Umbilical cord (tissue), 2 donors: Measurements from ENCODE around the gene CYS1. TPM values are rescaled to one million over a fixed set of nuclear protein-coding genes. Genes with fewer than 3 reads are reported as not detected.
"Not testable (repeated sequence)": the region's sequence is repeated elsewhere in the genome, so short reads cannot be mapped to it uniquely, and the experiment has no call there.

Source experiments
- DNase-seq: peaks from one replicate; pipeline ENCODE4 v3.0.0-alpha.2; 2015; ENCODE audit warnings: low spot score
- total RNA-seq: library from RNA; depleted of rRNA; stranded (reverse); fragments of >200 nt; gene quantifications from one replicate; pipeline ENCODE4 v1.2.3, GENCODE V29; 2014; ENCODE audit warnings: low replicate concordance; ENCODE audit not compliant: insufficient read depth

Gene CYS1
- total RNA-seq, 1 donor from 2014 or later, result 13.2 TPM

DNA sequence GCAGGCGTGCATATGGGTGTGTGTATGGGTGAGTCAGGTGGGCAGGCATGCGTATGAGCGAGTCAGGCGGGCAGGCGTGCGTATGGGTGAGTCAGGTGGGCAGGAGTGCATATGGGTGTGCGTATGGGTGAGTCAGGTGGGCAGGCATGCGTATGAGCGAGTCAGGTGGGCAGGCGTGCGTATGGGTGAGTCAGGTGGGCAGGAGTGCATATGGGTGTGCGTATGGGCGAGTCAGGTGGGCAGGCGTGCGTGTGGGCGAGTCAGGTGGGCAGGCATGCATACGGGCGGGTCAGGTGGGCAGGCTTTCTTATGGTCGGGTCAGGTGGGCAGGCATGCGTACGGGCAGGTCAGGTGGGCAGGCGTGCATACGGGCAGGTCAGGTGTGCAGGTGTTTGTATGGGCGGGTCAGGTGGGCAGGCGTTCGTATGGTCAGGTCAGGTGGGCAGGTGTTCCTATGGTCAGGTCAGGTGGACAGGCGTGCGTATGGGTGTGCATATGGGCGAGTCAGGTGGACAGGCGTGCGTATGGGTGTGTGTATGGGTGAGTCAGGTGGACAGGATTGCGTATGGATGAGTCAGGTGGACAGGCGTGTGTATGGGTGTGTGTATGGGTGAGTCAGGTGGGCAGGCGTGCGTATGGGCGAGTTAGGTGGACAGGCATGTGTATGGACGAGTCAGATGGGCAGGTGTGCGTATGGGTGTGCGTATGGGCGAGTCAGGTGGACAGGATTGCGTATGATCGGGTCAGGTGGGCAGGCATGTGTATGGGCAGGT lies 65.6 kb downstream of the CYS1 start:
- DNase-seq, result no peak

DNA sequence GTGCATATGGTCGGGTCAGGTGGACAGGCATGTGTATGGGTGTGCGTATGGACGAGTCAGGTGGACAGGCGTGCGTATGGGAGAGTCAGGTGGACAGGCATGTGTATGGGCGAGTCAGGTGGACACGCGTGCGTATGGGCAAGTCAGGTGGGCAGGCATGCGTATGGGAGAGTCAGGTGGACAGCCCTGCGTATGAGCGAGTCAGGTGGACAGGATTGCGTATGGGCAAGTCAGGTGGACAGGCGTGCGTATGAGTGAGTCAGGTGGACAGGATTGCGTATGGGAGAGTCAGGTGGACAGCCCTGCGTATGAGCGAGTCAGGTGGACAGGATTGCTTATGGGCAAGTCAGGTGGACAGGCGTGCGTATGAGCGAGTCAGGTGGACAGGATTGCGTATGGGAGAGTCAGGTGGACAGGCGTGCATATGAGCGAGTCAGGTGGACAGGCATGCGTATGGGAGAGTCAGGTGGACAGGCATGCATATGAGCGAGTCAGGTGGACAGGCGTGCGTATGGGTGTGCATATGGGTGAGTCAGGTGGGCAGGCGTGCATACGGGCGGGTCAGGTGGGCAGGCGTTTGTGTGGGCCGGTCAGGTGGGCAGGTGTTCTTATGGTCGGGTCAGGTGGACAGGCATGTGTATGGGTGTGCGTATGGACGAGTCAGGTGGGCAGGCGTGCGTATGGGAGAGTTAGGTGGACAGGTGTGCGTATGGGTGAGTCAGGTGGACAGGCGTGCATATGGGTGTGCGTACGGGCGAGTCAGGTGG lies 66.4 kb downstream of the CYS1 start:
- not testable (repeated sequence) for DNase-seq

GRCh38 chr2:10012963-10013461 lies 67.2 kb downstream of the CYS1 start:
- DNase-seq, result no peak

DNA sequence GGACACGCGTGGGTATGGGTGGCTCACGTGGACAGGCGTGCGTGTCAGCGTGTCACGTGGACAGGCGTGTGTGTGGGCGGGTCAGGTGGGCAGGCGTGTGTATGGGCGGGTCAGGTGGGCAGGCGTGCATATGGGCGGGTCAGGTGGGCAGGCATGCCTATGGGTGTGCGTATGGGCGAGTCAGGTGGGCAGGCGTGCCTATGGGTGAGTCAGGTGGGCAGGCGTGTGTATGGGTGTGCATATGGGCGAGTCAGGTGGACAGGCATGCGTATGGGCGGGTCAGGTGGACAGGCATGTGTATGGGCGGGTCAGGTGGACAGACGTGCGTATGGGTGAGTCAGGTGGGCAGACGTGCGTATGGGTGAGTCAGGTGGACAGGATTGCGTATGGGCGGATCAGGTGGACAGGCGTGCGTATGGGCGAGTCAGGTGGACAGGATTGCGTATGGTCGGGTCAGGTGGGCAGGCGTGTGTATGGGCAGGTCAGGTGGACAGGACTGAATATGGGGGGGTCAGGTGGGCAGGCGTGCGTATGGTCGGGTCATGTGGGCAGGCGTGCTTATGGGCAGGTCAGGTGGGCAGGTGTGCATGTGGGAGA lies 67.7 kb downstream of the CYS1 start:
- not testable (repeated sequence) for DNase-seq

DNA sequence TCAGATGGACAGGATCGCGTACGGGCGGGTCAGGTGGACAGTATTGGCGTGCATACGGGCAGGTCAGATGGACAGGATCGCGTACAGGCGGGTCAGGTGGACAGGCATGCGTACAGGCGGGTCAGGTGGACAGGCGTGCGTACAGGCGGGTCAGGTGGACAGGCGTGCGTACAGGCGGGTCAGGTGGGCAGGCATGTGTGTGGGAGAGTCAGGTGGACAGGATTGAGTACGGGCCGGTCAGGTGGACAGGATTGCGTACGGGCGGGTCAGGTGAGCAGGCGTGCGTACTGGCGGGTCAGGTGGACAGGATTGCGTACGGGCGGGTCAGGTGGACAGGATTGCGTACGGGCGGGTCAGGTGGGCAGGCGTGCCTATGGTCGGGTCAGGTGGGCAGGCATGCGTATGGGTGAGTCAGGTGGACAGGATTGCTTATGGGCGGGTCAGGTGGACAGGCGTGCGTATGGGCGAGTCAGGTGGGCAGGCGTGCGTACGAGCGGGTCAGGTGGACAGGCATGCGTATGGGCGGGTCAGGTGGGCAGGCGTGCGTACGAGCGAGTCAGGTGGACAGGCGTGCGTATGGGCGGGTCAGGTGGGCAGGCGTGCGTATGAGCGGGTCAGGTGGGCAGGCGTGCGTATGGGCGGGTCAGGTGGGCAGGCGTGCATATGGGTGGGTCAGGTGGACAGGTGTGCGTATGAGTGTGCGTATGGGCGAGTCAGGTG lies 68.4 kb downstream of the CYS1 start:
- not testable (repeated sequence) for DNase-seq

DNA sequence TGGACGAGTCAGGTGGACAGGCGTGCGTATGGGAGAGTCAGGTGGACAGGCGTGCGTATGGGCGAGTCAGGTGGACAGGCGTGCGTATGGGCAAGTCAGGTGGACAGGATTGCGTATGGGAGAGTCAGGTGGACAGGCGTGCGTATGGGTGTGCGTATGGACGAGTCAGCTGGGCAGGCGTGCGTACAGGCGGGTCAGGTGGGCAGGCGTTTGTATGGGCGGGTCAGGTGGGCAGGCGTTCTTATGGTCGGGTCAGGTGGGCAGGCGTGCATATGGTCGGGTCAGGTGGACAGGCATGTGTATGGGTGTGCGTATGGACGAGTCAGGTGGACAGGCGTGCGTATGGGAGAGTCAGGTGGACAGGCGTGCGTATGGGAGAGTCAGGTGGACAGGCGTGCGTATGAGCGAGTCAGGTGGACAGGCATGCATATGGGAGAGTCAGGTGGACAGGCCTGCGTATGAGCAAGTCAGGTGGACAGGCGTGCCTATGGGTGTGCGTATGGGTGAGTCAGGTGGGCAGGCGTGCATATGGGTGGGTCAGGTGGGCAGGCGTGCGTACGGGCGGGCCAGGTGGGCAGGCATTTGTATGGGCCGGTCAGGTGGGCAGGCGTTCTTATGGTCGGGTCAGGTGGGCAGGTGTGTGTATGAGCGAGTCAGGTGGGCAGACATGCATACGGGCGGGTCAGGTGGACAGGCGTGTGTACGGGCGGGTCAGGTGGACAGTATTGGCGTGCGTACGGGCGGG lies 69.2 kb downstream of the CYS1 start:
- DNase-seq, result not testable (repeated sequence)

- peak; percentile 54 for DNase-seq
Observed at GRCh38 chr2:10009811-10010781, 70.1 kb downstream of the CYS1 start.

- DNase-seq, result no peak
Observed at GRCh38 chr2:10009271-10009810, 70.9 kb downstream of the CYS1 start.

DNA sequence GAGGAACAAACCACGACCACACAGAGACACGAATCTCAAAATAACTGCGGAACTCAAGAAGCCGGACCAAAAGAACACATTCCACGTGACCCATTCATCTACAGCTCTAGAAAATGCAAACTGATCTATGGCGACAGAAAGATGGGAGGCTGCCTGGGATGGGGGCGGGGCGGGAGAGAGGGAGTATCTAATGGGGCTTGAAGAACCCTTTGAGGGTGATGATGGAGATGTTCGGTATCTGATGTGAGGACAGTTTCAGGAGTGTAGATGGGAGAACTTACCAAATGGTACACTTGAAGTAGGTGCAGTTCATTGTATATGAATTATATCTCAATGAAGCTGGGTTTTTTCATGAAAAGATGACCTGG lies 71.4 kb downstream of the CYS1 start:
- no peak for DNase-seq

DNA sequence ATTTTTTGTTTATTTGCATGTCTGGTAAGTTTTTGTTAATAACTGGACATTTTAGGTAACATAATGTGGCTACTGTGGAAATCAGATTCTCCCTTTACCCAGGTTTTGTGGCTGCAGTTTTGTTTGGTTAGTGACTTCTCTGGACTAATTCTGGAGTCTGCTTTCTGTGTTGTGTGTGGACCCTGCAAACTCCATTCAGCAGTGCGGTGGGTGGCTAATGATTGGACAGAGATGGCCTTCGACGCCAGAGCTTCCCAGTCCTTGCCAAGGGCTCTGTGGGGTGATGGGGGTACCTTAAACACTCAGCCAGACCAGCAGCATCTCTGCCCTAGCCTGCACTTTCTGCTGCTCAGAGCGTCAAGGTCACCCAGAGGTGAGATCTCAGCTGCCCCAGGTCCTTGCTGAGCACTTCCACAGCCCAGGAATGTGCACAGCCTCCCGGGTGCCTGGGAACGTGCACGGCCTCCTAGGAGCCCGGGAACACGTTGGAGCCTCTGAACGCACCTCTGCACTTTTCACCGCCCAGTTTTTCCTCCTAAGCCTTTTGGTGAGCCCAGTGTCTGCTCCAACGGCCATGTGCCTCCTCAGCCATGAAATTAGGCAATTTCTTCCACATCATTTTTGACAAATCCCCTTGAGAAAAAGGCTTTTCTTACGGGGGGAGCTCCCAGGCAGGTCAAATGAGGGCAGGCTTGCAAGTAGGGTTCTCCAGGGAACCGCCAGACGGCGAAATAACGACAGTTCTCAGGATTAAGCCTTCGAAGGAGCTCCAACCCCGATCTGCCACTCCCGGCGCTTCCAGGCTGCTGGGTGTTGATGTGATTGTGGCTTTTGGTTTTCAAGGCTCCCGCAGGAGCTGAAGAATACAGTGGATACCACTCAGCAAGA lies 72.0 kb downstream of the CYS1 start:
- no peak for DNase-seq

- DNase-seq, result peak; percentile 83
Observed at GRCh38 chr2:10007435-10007834, 72.8 kb downstream of the CYS1 start.

Other genes starting within 250 kb of the CYS1 start
- gene TAF1B, start 236.9 kb downstream of the CYS1 start, total RNA-seq, result 44.3 TPM
- 13.2 TPM for gene GRHL1, start 128.7 kb downstream of the CYS1 start, total RNA-seq
- gene KLF11, start 36.9 kb downstream of the CYS1 start, total RNA-seq, result 11.8 TPM
- gene RRM2, start 42.3 kb upstream of the CYS1 start, total RNA-seq, result 4.3 TPM
- 7.9 TPM for gene HPCAL1, start 222.5 kb upstream of the CYS1 start, total RNA-seq